ENCODE data around the gene SEMA4G. TPM values are rescaled to one million over a fixed set of nuclear protein-coding genes. Genes with fewer than 3 reads are reported as not detected.

Gene SEMA4G
- total and polyA plus RNA-seq, 2 of the 13 experiments (the other 11 are each of a cell fraction or from before 2014, with no cell fraction given) = 46.2 to 207 TPM

GRCh38 chr10:100998183-100998990 is 29.1 kb downstream of the SEMA4G start (continued):
- TF ChIP-seq ZNF280B (CRISPR knock-in tag; IDR thresholded peaks at IDR 0.05; ENCODE audit: borderline replicate concordance) (no peak), ATF1 (CRISPR knock-in tag; IDR thresholded peaks at IDR 0.05) (no peak), MED1 (CRISPR knock-in tag; IDR thresholded peaks at IDR 0.05) (no peak), ZNF850 (CRISPR knock-in tag; conservative IDR thresholded peaks at IDR 0.05) (no peak), NONO (IDR thresholded peaks at IDR 0.05) (no peak), NONO (CRISPR knock-in tag; conservative IDR thresholded peaks at IDR 0.05) (peak; percentile 52; the same call in 1 of the 2 replicates), RNF2 (conservative IDR thresholded peaks at IDR 0.05; ENCODE audit: low read depth) (no peak), ZNF101 (CRISPR knock-in tag; IDR thresholded peaks at IDR 0.05; ENCODE audit: borderline replicate concordance, low read depth) (no peak), ZNF609 (CRISPR knock-in tag; IDR thresholded peaks at IDR 0.05; ENCODE audit: borderline replicate concordance) (0 out of 2 replicates have a peak, but pooled peaks have one; percentile 25), HNRNPL (IDR thresholded peaks at IDR 0.05; ENCODE audit: low read depth, low read length) (0 out of 2 replicates have a peak, but pooled peaks have one; percentile 14), NFATC3 (CRISPR knock-in tag; IDR thresholded peaks at IDR 0.05) (no peak), ATF7-NPFF (CRISPR knock-in tag; IDR thresholded peaks at IDR 0.05; ENCODE audit: low read depth) (no peak), AGO2 (optimal IDR thresholded peaks at IDR 0.05; ENCODE audit: low read depth, low read length) (no peak), ZNF44 (CRISPR knock-in tag; IDR thresholded peaks at IDR 0.05) (0 out of 2 replicates have a peak, but pooled peaks have one; percentile 4), ZNF562 (CRISPR knock-in tag; IDR thresholded peaks at IDR 0.05; ENCODE audit: borderline replicate concordance) (no peak), HOXD1 (CRISPR knock-in tag; IDR thresholded peaks at IDR 0.05) (no peak), ZNF468 (CRISPR knock-in tag; IDR thresholded peaks at IDR 0.05) (no peak), GFI1 (CRISPR knock-in tag; IDR thresholded peaks at IDR 0.05; ENCODE audit: borderline replicate concordance) (no peak), ZNF329 (CRISPR knock-in tag; IDR thresholded peaks at IDR 0.05; ENCODE audit: low read depth) (no peak), FOXO1 (CRISPR knock-in tag; IDR thresholded peaks at IDR 0.05) (no peak), KLF12 (CRISPR knock-in tag; IDR thresholded peaks at IDR 0.05; ENCODE audit: borderline replicate concordance) (no peak), YEATS2 (CRISPR knock-in tag; IDR thresholded peaks at IDR 0.05; ENCODE audit: borderline replicate concordance) (no peak), PLRG1 (conservative IDR thresholded peaks at IDR 0.05) (no peak), ZNF746 (CRISPR knock-in tag; IDR thresholded peaks at IDR 0.05) (no peak)
